Upper lobe of left lung (tissue), 6 donors: ENCODE data around the gene LCE7A. TPM values are rescaled to one million over a fixed set of nuclear protein-coding genes. Genes with fewer than 3 reads are reported as not detected.

Experiments
- ATAC-seq, 2 donors: fragments of 200-7000 bp; cut with Tn5 transposase; one replicate each; pipeline ENCODE4 v1.9.1; 2022; ENCODE audit warnings: mild to moderate bottlenecking in 2 of 2, moderate library complexity in 2 of 2; ENCODE audit not compliant: low FRiP score in 2 of 2
- DNase-seq, 2 donors: peaks; one replicate each; pipeline ENCODE4 v3.0.0-alpha.2; 2019 to 2020
- H3K27ac ChIP-seq, 4 donors: fragments of 200-600 bp; sonication (generic); one replicate each; pipeline ENCODE4 v1.5.1; 2016 to 2019
- H3K27me3 ChIP-seq, 4 donors: fragments of 200-600 bp; sonication (generic); one replicate each; pipeline ENCODE4 v1.5.1; 2017 to 2019
- H3K36me3 ChIP-seq, 4 donors: fragments of 200-600 bp; sonication (generic); one replicate each; pipeline ENCODE4 v1.5.1; 2016 to 2019
- H3K4me1 ChIP-seq, 4 donors: fragments of 200-600 bp; sonication (generic); one replicate each; pipeline ENCODE4 v1.5.1; 2018 to 2019
- H3K4me3 ChIP-seq, 4 donors: fragments of 200-600 bp; sonication (generic); one replicate each; pipeline ENCODE4 v1.5.1; 2017 to 2019; ENCODE audit warnings: mild to moderate bottlenecking in 2 of 4, moderate library complexity in 1 of 4
- H3K9me3 ChIP-seq, 4 donors: fragments of 200-600 bp; sonication (generic); one replicate each; pipeline ENCODE4 v1.5.1; 2018 to 2019
- EP300 ChIP-seq, 4 donors: sonication (generic); formaldehyde crosslinking; IDR thresholded peaks; one replicate each; pipeline ENCODE4 v1.5.1; 2017; ENCODE audit warnings: antibody characterized with exemption in 4 of 4, control low read depth in 2 of 4
- POLR2A ChIP-seq, 4 donors: fragments of 450-650 bp; IDR thresholded peaks; one replicate each; pipeline ENCODE4 v1.5.1; 2016 to 2017; ENCODE audit warnings: antibody characterized with exemption in 4 of 4, mild to moderate bottlenecking in 2 of 4
- POLR2AphosphoS5 ChIP-seq, 2 donors: sonication (generic); formaldehyde crosslinking; IDR thresholded peaks; one replicate each; pipeline ENCODE4 v1.5.1; 2017; ENCODE audit warnings: antibody characterized with exemption in 2 of 2
- WGBS, 2 donors: methylation state at CpG; one replicate each; pipeline ENCODE4 v1.1.5; 2017 to 2018; 5-methylcytosine and 5-hydroxymethylcytosine counted together
- total RNA-seq, 6 donors: library from RNA; depleted of rRNA in 4 of 6; stranded (reverse); fragments of >200 nt in 4 of 6; gene quantifications; one replicate each; pipeline versions ENCODE4 v1.1.0 to v1.2.1, GENCODE V29; 2016 to 2021
- TF ChIP-seq, protein P1 (sequence below), 6 experiments: fragments of 450-650 bp in 4 of 6; fragments of 200-600 bp in 2 of 6; sonication (generic) in 2 of 6; IDR thresholded peaks; one replicate each; pipeline ENCODE4 v1.5.1; 2016 to 2019; ENCODE audit warnings: antibody characterized with exemption in 6 of 6
- donor health status: DM: no; HTN: no; CAD: no; lungs with moderate emphysema.
- donor health status: DM: no; HTN: yes; CAD: no; lungs with severe emphysema.

Gene LCE7A, protein sequence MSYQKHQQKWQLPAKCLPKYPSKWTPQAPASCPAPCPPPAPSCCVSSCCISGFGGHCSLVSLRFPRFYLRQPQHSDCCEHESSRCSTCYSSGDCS
- total RNA-seq, result not detected

DNA sequence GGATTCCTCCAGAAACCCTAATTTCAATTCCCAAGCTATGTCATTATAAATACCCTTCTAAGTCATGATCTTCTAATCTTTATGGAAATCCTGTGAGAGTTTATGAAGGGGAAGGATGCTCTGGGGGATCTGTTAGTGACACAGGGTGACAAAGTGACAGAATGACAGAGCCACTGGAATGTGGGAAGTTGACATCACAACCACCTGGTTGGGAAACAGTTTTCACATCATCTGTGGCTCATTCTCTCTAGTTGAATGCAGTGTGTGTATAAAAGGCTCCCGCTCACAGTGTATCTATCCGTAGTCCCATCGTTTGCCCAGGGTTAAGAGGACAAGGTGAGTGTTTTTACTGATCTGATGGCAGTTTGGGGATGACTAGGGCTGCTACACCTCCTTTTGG lies at the start of gene LCE7A:
Gene LCE7A (plus strand): TSS at position 301 of the 400 bp plus-strand sequence. CDS start 702 bp downstream, outside the sequence.
- no peaks in the 10 kb centered on the region for H3K36me3 ChIP-seq
- H3K4me3 ChIP-seq, result no peak within 1 kb of the TSS
- 77 to 90% methylated on average over 3 of the region's 3 CpGs for WGBS, 2 donors
- TF ChIP-seq, protein P1, sequence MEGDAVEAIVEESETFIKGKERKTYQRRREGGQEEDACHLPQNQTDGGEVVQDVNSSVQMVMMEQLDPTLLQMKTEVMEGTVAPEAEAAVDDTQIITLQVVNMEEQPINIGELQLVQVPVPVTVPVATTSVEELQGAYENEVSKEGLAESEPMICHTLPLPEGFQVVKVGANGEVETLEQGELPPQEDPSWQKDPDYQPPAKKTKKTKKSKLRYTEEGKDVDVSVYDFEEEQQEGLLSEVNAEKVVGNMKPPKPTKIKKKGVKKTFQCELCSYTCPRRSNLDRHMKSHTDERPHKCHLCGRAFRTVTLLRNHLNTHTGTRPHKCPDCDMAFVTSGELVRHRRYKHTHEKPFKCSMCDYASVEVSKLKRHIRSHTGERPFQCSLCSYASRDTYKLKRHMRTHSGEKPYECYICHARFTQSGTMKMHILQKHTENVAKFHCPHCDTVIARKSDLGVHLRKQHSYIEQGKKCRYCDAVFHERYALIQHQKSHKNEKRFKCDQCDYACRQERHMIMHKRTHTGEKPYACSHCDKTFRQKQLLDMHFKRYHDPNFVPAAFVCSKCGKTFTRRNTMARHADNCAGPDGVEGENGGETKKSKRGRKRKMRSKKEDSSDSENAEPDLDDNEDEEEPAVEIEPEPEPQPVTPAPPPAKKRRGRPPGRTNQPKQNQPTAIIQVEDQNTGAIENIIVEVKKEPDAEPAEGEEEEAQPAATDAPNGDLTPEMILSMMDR (IDR thresholded peaks at IDR 0.05), result no peak
- no peak for TF ChIP-seq POLR2AphosphoS5 (IDR thresholded peaks at IDR 0.05)
- no peak for TF ChIP-seq POLR2A (IDR thresholded peaks at IDR 0.05)
- TF ChIP-seq EP300 (IDR thresholded peaks at IDR 0.05), result no peak
- DNase-seq (no peak), ATAC-seq (no peak)
- no peaks in the 10 kb centered on the region for H3K4me1 ChIP-seq
- no peaks in the 10 kb centered on the region for H3K27me3 ChIP-seq
- H3K27ac ChIP-seq, result no peak within 1 kb of the TSS
- H3K9me3 ChIP-seq, result no peaks in the 10 kb centered on the region

DNA sequence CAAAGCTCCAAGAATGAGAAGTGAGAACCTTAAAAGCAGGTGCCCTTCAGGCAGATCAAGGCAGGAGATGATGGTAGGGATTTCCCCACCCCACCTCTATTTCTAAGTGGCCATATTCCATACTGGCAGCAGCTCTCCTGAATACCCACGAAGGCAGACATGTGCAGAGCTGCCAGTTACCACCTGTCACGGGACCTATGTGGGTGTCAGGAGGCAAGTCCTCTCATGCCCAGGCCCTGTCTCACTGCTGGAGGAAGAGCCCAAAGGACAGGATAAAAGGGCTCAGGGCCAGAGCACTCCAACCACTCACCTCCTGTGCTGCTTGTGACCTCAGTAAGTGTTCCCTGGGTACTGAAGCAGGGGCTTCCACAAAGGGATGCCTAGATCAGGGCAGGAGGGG lies 48.7 kb upstream of the LCE7A start:
- no peaks in the 10 kb centered on the region for H3K27me3 ChIP-seq
- WGBS, 2 donors, result 76 to 78% methylated on average over 2 of the region's 2 CpGs
- no peaks in the 10 kb centered on the region for H3K4me1 ChIP-seq
- no peak for ATAC-seq
- no peaks in the 10 kb centered on the region for H3K36me3 ChIP-seq
- H3K4me3 ChIP-seq, result no peak overlapping the region
- H3K9me3 ChIP-seq, result peaks cover 0 to 3% (median 0%) of the 10 kb centered on the region in 4 donors
- H3K27ac ChIP-seq, result no peak overlapping the region
- no peak for DNase-seq
- TF ChIP-seq, protein P1 (IDR thresholded peaks at IDR 0.05), result no peak
- no peak for TF ChIP-seq EP300 (IDR thresholded peaks at IDR 0.05)
- no peak for TF ChIP-seq POLR2AphosphoS5 (IDR thresholded peaks at IDR 0.05)

DNA sequence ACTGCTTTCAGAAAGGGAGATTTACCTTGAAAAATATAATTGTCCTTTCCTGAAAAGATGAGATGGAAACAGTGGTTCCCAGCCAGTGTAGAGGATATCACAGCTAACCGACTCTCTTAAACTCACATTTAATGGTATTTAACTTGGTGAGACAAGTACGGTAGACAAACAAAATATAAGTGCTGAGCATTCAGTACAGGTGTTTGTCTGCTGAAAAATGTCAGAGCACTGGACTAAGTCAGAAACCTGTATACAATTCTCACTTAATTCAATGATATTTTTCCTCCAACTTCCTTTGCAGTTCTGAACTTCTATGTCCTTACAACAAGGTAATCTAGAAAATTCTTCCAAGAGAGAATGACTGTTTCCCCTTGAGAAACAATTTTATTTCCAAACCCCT lies 48.1 kb upstream of the LCE7A start, which contains the start of gene LCE1B:
Gene LCE1B (plus strand): TSS at position 301 of the 400 bp plus-strand sequence. CDS start 476 bp downstream, outside the sequence.
- no peak within 1 kb of the TSS for H3K27ac ChIP-seq
- TF ChIP-seq EP300 (IDR thresholded peaks at IDR 0.05) (no peak), POLR2AphosphoS5 (IDR thresholded peaks at IDR 0.05) (no peak), POLR2A (IDR thresholded peaks at IDR 0.05) (no peak)
- TF ChIP-seq, protein P1 (IDR thresholded peaks at IDR 0.05), result no peak
- no peaks in the 10 kb centered on the region for H3K4me1 ChIP-seq
- no peaks in the 10 kb centered on the region for H3K27me3 ChIP-seq
- DNase-seq (no peak), ATAC-seq (no peak)
- peaks cover 0 to 3% (median 0%) of the 10 kb centered on the region in 4 donors for H3K9me3 ChIP-seq
- no peak within 1 kb of the TSS for H3K4me3 ChIP-seq
- 82 to 83% methylated on average over 2 of the region's 2 CpGs for WGBS, 2 donors
- H3K36me3 ChIP-seq, result no peaks in the 10 kb centered on the region

DNA sequence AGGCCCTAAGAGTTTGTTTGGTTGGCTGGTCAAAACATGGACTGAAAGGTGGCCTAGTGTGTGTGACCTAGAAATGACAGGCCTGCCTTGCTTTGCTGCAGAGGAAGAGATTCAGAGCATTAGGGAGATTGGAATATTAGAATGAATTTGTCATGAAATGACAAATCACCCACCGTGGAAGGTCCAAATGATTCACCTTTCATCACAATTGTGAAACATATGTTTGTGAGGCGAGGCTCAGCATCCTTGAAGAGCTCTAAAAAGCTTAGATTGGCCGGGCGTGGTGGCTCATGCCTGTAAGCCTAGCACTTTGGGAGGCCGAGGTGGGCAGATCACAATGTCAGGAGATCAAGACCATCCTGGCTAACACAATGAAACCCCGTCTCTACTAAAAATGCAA lies 42.5 kb upstream of the LCE7A start:
- WGBS, 2 donors, result 82 to 86% methylated on average over 6 of the region's 6 CpGs
- H3K4me3 ChIP-seq, result no peak overlapping the region
- H3K27me3 ChIP-seq, result no peaks in the 10 kb centered on the region
- no peaks in the 10 kb centered on the region for H3K9me3 ChIP-seq
- ATAC-seq, result no peak
- TF ChIP-seq, protein P1 (IDR thresholded peaks at IDR 0.05), result no peak
- no peak for TF ChIP-seq EP300 (IDR thresholded peaks at IDR 0.05)
- TF ChIP-seq POLR2AphosphoS5 (IDR thresholded peaks at IDR 0.05), result no peak
- no peaks in the 10 kb centered on the region for H3K36me3 ChIP-seq
- DNase-seq, result no peak
- no peaks in the 10 kb centered on the region for H3K4me1 ChIP-seq
- no peak overlapping the region for H3K27ac ChIP-seq

DNA sequence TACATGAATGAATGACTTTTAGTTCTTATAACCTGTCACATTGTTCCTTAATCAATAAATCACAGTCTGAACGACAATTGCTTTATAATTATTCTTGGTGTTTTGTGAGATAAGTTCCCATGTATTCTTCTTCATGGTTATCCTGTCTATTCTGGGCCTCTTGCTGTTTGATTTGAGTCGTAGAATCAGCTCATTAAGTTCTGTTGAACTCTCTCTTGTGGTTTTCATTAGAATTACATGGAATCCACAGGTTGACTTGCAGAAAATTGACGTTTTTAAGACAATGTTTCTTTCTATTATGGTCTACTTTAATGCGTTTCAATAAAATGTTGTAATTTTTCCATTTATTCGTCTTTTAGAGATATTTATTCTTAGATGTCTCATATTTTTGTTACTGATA lies 36.5 kb upstream of the LCE7A start:
- Histone ChIP-seq H3K27me3 (no peaks in the 10 kb centered on the region), H3K4me1 (no peaks in the 10 kb centered on the region), H3K9me3 (no peaks in the 10 kb centered on the region), H3K36me3 (no peaks in the 10 kb centered on the region), H3K4me3 (no peak overlapping the region), H3K27ac (no peak overlapping the region)
- DNase-seq, result no peak
- TF ChIP-seq POLR2A (IDR thresholded peaks at IDR 0.05), result no peak
- TF ChIP-seq EP300 (IDR thresholded peaks at IDR 0.05), result no peak
- TF ChIP-seq POLR2AphosphoS5 (IDR thresholded peaks at IDR 0.05), result no peak
- TF ChIP-seq, protein P1 (IDR thresholded peaks at IDR 0.05), result no peak
- ATAC-seq, result no peak
- WGBS, 2 donors, result 38 to 46% methylated on average over 5 of the region's 5 CpGs
